GM18907 (cell line): ENCODE data around the gene CCDC7.
"Not testable (repeated sequence)": the region's sequence is repeated elsewhere in the genome, so short reads cannot be mapped to it uniquely, and the experiment has no call there.

ENCODE experiments used
- ATAC-seq: cut with Tn5 transposase; IDR thresholded peaks from one replicate; pipeline ENCODE4 v1.9.1; 2021; ENCODE audit warnings: mild to moderate bottlenecking, moderate library complexity; ENCODE audit not compliant: unreplicated experiment

Gene CCDC7

DNA sequence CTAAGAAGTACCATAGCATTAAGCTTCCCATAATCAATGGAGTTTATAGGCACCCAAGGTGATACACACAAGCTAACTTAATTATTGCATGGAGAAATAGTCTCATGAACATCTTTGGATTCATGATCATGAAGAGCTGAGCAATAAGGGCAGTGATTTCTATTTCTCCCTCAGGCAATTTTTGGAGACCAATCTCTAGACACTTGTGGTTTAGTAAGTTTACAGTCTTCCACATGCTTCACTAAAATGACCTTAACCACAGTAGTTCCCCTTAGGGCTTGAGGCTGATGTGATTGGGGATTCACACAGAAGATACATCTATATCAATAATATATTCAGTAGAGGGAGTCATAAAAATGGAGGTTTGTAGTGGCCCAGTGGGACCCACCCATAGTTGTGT is 241.2 kb downstream of the CCDC7 start:
- no peak for ATAC-seq

DNA sequence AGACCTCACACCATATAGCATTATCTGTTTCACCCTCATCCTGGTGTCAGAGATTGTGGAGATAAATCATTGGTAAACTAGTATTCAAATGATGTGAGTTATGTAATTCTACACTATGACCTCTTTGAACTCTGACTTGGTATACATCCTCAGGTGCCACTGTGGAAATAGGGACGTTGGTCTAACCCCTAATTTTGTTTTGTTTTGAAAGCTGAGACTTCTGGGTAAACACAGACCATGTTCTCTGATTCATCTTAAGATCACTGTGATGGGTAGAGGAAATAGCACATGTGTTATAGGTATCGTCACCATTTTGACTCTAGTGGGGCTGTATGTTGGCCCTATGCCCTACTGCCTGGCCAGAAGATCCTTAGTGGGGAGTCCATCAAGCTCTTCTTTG is 241.6 kb downstream of the CCDC7 start:
- ATAC-seq = no peak

DNA sequence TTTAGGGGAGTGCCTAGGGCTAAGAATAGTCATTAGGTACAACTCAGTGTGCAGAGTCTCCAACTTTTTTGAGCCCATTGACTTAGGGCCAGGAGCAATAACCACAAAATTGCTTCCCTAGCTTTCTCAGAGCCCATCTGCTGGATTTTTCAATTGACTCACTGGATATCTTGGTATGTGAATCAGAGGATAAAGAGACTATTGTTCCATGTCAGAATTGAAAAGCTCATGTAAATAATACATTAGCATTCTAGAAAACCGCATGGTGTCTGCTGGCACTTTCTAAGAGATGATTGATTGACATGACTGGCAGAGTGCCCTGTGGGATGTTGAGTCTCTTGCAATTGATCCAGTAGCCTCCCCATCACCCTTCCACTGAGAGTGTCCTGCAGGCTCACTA is 246.2 kb downstream of the CCDC7 start:
- no peak for ATAC-seq

DNA sequence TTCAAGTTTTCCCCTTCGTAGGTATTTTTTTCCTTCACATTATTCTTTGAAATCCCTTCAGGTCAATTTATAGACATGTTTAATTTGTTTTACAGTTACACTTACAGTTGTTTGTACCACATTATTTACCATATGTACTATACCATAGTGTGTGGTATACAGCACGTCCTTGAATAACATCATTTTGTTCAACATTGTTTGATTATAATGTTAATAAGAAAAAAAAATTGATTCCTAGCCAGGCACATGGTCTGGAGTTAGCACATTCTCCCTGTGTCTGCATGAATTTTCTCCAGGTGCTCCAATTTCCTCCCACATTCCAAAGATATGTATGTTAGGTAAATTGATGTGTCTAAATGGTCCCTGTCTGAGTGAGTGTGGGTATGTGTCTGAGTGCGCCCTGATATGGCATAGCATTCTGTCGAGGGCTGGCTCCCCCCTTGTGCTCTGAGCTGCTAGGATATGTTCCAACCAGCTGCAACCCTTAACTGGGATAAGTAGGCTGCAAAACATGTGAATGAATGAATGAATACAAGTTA is 247.6 kb downstream of the CCDC7 start:
- no peak for ATAC-seq

DNA sequence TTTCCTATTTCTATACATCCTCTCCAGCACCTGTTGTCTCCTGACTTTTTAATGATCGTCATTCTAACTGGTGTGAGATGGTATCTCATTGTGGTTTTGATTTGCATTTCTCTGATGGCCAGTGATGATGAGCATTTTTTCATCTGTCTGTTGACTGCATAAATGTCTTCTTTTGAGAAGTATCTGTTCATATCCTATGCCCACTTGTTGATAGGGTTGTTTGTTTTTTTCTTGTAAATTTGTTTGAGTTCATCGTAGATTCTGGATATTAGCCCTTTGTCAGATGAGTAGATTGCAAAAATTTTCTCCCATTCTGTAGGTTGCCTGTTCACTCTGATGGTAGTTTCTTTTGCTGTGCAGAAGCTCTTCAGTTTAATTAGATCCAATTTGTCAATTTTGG is 253.7 kb downstream of the CCDC7 start:
- ATAC-seq = not testable (repeated sequence)

DNA sequence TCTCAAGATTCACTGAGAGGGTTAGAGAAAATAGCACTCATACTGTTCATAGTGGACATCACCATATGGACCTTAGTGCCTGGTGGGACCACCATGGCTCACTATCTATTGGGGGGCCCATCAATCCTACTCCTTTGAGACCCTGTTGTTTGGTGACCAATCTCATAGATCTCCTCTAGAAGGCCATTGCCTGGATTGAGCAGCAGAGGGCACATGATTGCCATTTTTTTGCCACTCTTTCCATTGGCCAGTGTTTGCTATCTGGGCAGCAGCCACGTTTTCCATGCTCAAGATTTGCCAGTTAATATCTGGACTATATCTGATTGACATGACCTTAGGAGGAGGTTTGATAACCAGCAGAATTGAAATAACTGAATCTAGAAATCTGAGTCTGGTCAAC is 267.6 kb downstream of the CCDC7 start:
- no peak for ATAC-seq

DNA sequence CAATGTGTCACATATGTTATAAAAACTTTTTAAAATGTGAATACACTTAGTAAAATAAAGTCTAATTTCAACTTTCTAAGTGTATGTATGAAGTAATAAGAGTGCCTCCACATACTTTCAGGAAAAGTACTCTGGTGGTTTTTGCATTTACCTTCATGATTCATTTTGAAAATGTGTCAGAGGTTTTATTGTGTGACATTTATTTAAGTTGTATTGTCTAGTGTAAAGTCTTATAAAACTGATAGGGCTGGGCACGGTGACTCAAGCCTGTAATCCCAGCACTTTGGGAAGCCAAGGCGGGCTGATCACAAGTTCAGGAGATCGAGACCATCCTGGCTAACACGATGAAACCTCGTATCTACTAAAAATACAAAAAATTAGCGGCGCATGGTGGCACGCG is 285.6 kb downstream of the CCDC7 start:
- ATAC-seq = no peak

DNA sequence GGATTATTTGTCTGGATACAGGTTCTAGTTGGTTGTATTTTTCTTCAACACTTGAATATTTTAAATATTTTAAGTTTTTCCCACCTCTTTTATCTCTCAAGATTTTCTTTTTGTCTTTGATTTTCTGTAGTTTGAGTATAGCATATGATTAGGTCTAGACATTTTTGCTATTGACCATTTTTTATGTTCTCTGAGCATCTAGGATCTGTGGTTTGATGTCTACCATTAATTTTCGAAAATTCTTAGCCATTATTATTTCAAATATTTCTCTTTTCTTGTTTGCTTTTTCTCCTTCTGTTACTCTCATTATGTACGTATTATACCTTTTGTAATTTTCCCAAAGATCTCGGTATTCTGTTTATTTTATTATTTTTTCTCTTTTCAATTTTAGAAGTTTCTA is 293.0 kb downstream of the CCDC7 start:
- no peak for ATAC-seq

DNA sequence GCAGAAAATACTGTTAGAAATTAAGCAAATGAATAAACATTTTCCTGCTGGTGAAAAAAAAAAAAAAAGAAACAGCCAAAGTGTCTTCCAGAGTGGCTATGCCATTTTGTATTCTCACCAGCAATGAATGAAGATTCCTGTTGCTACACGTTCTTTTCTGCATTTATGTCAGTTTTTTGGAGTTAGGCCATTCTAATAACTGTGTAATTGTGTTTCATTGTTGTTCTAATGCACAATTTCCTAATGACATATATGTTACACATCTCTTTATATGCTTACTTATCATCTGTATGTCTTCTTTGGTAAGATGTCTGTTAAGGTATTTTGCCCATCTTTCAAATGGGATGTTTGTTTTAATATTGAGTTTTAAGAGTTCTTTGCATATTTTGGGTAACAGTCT is 298.4 kb downstream of the CCDC7 start:
- no peak for ATAC-seq

DNA sequence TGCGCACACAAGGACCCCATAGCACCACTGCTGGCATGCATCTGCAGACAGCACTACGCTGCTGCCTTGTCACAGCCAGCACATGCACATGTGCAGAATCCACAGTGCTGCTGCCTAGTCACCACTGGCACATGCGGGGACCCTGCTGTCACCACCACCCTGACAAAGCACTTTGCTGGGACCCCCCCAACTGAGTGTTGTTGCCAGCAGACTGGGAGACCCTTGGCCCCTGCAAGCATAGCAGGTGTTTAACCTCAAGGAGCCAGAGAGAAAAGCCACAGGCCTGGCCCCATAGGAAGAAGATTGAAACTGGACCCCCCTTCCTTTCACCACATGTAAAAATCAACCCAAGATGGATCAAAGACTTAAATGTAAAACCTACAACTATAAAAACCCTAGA is 300.9 kb downstream of the CCDC7 start:
- no peak for ATAC-seq

DNA sequence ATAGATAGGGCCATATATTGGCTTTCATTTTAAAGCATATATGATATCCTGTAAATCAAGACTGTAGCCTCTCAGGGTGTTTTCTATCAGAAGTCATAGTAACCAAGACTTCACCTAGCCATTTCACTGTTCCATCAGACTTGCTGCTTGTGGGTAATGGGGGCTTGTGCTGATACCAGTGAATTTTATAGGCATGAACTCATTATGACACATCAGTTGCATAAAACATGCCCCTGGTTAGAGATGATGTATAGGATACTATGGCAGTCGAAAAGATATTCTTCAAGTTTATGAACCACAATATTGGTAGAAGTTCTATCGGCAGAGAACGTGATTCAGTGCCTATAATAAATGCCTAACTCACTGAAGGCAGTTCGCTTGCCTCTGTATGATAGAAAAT is 305.6 kb downstream of the CCDC7 start:
- ATAC-seq = no peak

DNA sequence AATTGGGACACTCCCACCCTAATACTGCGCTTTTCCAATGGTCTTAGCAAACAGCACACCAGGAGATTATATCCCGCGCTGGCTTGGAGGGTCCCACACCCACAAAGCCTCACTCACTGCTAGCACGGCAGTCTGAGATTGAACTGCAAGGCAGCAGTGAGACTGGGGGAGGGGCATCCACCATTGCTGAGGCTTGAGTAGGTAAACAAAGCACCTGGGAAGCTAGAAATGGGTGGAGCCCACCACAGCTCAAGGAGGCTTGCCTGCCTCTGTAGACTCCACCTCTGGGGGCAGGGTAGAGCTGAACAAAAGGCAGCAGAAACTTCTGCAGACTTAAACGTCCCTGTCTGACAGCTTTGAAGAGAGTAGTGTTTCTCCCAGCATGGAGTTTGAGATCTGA is 309.0 kb downstream of the CCDC7 start:
- ATAC-seq = not testable (repeated sequence)

DNA sequence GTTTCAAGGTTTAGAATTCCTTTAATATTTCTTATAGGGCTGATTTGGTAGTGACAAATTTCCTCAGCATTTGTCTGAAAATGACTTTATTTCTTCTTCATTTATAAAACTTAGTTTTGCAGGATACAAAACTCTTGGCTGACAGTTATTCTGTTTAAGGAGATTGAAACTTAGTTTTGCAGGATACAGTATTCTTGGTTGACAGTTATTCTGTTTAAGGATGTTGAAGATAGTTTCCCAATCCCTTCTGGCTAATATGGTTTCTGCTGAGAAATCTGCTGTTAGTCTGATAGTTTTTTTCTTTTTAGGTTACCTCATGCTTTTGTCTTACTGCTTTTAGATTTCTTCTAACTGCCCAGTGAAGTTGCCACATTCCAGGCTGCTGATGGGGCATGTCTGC is 325.3 kb downstream of the CCDC7 start:
- ATAC-seq = no peak

DNA sequence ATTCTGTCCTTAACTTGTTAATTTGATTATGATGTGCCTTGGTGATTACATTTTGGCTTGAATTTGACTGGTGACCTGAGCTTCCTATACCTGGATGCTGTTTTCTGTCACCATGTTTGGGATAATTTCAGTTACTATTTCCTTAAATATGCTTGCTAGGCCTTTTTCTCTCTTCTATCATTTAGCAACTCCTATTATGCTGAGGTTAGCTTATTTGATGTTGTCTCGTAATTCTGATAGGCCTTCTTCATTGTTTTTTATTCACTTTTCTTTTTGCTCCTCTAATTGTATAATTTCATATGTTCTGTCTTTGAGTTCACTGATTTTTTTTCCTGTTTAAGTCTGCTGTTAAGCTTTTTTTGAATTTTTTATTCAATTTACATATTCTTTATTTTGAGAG is 327.2 kb downstream of the CCDC7 start:
- ATAC-seq = no peak

DNA sequence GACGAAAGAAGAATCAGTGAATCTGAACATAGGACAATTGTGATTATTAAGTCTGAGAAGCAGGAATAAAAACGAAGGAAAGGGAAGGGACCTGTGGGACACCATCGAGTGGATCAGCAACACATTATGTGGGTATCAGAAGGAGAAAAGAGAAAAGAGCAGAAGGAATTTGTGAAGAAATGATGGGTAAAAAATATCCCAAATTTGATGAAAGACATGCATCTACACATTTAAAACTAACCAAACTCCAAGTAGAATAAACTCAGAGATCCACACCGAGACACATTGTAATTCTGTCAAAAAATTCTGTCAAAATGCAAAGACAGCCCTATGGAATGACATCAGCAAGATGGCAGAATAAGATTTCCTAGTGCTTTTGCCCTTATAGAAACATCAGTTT is 341.0 kb downstream of the CCDC7 start:
- no peak for ATAC-seq

DNA sequence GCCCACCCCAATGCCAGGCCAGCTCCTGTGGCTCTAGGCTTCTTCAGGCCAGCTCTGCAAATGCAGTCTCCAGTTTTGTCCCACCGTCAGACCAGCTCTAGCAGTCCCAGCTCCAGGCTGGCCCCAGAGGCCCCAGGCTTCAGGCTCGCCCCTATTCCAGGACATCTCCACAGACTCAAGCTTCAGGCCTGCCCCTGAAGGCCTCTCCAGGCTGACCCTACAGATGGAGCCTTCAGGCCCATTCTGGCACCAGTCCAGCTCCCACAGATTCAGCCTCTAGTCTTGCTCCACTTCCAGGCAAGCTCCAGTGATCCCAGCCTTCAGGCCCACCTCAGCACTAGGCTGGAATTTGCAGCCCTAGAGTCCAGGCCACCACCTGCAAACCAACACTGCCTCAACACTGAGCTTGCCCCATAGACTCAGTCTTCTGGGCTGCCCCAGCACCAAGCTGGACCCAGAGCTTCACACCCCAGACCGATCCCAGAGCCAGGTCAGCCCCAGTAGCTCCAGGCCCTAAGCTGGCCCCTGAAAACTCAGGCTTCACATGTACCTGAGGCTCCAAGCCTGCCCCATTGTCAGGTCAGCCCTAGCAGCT is 341.8 kb downstream of the CCDC7 start:
- no peak for ATAC-seq

DNA sequence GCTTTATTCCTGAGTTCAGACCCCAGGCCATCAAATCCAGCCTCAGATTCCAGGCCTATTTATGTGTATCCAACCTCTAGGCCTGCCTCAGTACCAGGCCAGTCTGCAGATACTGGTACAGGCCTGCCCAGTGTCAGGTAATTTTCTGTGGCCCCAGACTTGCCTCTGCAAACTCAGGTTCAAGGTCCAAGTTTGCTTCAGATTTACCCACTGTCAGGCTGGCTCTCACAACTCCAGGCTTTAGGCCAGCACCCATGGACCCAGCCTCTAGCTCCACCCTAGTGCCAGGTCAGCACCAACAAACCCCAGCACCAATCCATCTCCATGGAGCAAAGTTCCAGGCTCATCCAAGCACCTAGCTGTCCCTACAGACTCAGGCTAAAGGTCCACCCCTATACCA is 342.4 kb downstream of the CCDC7 start:
- ATAC-seq = no peak

DNA sequence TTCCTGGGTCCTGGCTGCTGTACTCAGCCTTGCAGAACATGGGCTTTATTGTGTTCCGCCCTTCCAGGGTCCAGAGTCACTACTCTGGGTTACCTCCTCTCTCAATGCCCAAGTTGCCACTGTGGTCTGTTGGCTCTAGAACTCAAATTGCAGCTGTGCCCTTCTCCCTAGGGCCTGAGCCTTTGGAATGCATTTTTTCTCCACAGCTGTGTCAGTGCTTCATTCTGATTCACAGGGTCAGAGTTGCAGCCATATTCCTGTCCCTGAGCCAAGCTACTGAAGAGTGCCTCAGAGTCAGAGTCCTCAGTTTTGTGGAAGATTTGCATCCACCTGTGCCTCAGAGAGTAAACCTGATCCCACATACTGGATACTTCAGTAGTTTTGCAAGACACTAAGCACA is 344.5 kb downstream of the CCDC7 start:
- ATAC-seq = no peak

DNA sequence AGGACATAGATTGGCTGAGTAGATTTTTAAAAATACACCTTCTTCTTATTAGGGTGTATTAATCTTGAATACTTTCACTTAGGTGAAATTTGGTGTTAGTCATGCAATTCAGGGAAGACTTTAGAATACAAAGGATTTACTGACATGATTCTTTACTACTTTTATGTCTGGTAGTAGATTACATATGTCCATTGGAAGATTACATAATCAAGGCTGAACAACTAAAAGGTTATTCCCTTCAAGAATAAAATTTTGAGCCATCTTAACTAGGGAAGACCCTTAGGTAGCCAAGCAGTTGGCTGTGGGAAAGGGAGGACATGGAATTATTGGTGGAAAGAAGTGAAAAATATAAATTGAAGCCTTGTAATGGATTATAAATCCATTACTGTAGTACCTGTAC is 347.1 kb downstream of the CCDC7 start:
- ATAC-seq = no peak

DNA sequence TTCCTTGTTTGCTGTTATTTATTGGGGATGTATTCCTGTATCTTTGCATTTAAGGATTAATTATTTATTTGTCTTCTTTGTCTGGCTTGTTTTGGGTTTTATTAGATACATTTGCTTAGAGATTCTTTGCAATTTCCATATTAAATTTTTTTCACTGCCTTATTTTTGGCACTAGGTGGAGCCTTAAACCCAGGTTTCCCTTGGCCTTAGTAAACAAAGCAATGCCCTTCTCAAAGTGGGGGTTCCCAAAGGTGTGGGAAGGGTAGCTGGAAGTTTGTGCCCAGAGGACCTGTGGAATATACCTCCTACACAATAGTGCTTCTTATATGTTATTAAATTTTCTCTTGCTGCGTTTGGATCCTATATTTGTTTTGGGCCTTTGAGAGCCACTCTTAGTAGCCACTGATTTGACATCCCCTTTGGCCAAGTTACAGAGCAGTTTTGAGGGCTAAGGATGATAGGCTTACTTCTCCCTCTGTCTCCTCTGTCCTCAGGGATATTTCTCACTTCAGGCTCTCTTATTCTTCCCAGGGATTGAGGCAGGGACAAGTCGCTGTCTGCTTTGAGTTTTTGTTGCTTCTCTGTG is 349.8 kb downstream of the CCDC7 start:
- ATAC-seq = no peak

DNA sequence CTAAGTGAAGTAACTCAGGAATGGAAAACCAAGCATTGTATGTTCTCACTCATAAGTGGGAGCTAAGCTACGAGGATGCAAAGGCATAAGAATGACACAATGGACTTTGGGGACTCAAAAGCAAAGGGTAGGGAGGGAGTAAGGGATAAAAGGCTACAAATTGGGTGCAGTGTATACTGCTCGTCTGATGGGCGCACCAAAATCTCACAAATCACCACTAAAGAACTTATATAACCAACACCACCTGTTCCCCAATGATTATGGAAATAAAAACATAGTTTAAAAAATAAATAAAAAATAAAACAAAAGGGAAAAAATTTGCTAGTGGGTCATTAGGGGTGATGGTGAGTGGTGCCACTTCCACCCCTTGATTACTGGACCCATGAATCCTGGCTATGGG is 351.5 kb downstream of the CCDC7 start:
- ATAC-seq = not testable (repeated sequence)

DNA sequence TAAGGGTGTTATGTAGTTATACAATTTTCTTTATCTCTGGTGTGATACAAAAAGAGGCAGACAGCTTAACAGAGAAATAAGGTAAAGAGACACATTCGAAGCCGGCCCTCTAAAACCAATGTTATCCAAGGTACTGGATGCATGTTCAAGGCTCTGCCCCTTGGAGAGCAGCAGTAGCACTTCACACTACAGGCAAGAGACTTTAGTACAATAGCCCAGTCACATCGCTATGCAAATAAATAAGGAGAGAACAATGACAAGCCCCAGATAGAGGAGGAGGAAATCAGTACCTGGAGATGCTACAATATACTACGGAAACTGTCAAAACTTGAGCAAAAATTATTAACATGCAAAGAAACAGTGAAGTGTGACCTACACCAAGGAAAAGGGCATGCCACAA is 401.0 kb downstream of the CCDC7 start:
- ATAC-seq = no peak

DNA sequence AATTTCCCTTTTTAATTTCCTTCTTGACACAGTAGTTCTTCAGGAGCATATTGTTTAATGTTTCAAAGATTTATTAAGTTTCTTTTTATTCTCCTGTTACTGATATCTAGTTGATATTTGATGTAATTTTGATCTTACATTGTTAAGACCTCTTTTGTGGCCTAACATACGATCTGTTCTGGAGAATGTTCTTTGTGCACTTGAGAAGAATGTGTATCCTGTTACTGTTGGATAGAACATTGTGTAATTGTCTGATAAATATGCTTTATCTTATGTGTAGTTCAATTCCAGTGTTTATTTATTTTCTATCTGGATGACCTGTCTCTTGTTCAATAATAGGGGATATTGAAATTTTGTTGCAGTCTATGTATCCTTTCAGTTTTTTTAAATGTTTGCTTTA is 405.4 kb downstream of the CCDC7 start:
- no peak for ATAC-seq
